A673 (cell line): ENCODE measurements around the gene SLC2A13. TPM values are rescaled to one million over a fixed set of nuclear protein-coding genes. Genes with fewer than 3 reads are reported as not detected.

ENCODE experiments used
- BruUV-seq: library from RNA; stranded (reverse); fragments of 400-500 nt; replicated peaks from 2 replicates; lab custom pipeline; 2021; lab: Mats Ljungman, UMichigan
- CTCF ChIA-PET: fragments of 300-600 bp; sonication (Branson Sonifier 250); formaldehyde crosslinking; loops from one replicate; lab custom pipeline; 2022; ENCODE audit warnings: antibody characterized with exemption; lab: Charles Lee
- POLR2A ChIA-PET: fragments of 300-600 bp; sonication (Branson Sonifier 250); formaldehyde crosslinking; loops from one replicate; lab custom pipeline; 2022; ENCODE audit warnings: antibody characterized with exemption; ENCODE audit not compliant: low non-redundant PET; lab: Charles Lee
- DNase-seq: peaks from one replicate; pipeline ENCODE4 v3.0.0-alpha.2; 2015; ENCODE audit warnings: low spot score
- H3K27ac ChIP-seq: fragments of 200-600 bp; sonication (generic); 2 replicates; pipeline ENCODE4 v1.5.1; 2016; ENCODE audit warnings: mixed run types, low read depth, mild to moderate bottlenecking, mixed read lengths, antibody characterized with exemption, low read length; ENCODE audit not compliant: poor library complexity, severe bottlenecking
- H3K27me3 ChIP-seq: fragments of 200-600 bp; sonication (generic); replicated peaks from 2 replicates; pipeline ENCODE4 v1.6.1; 2017; ENCODE audit warnings: mixed run types, low read depth, mild to moderate bottlenecking, mixed read lengths, antibody characterized with exemption, low read length; ENCODE audit not compliant: insufficient read depth, poor library complexity
- H3K36me3 ChIP-seq: fragments of 200-600 bp; sonication (generic); 2 replicates; pipeline ENCODE4 v1.6.1; 2016; ENCODE audit warnings: mixed run types, mild to moderate bottlenecking, mixed read lengths, antibody characterized with exemption, low read length; ENCODE audit not compliant: insufficient read depth, poor library complexity, severe bottlenecking
- H3K4me1 ChIP-seq: fragments of 200-600 bp; sonication (generic); 2 replicates; pipeline ENCODE4 v1.6.1; 2017; ENCODE audit warnings: mixed run types, mild to moderate bottlenecking, mixed read lengths, antibody characterized with exemption, low read length; ENCODE audit not compliant: insufficient read depth, poor library complexity, severe bottlenecking
- H3K4me3 ChIP-seq: fragments of 200-600 bp; sonication (generic); 2 replicates; pipeline ENCODE4 v1.5.1; 2016; ENCODE audit warnings: low read depth, mixed run types, mild to moderate bottlenecking, mixed read lengths, low read length; ENCODE audit not compliant: poor library complexity, severe bottlenecking
- H3K9me3 ChIP-seq: fragments of 200-600 bp; sonication (generic); 2 replicates; pipeline ENCODE4 v1.6.1; 2016; ENCODE audit warnings: mixed run types, low read depth, mild to moderate bottlenecking, mixed read lengths, antibody characterized with exemption, low read length; ENCODE audit not compliant: poor library complexity, severe bottlenecking
- CTCF ChIP-seq: fragments of 300-800, 200-600 bp; sonication (generic); conservative IDR thresholded peaks from 2 replicates; pipeline ENCODE4 v1.5.1; 2017; ENCODE audit warnings: low read depth, mild to moderate bottlenecking, antibody characterized with exemption, low read length, moderate library complexity, mixed read lengths
- EZH2 ChIP-seq: fragments of 200-600 bp; sonication (generic); IDR thresholded peaks from 2 replicates; pipeline ENCODE4 v1.6.1; 2017; ENCODE audit warnings: borderline replicate concordance, low read depth, mild to moderate bottlenecking, mixed read lengths, antibody characterized with exemption, low read length; ENCODE audit not compliant: poor library complexity, severe bottlenecking
- intact Hi-C: fragments of 100-400 bp; cut with micrococcal nuclease; formaldehyde crosslinking; loops from one replicate; pipeline ENCODE4 v1.10.0; 2022; ENCODE audit not compliant: unreplicated experiment
- total RNA-seq: library from RNA; stranded (reverse); gene quantifications from 2 replicates; pipeline ENCODE4 v1.2.3, GENCODE V29; 2021

The SLC2A13 gene
- total RNA-seq, 1 experiment from 2014 or later: 9.1 TPM

DNA sequence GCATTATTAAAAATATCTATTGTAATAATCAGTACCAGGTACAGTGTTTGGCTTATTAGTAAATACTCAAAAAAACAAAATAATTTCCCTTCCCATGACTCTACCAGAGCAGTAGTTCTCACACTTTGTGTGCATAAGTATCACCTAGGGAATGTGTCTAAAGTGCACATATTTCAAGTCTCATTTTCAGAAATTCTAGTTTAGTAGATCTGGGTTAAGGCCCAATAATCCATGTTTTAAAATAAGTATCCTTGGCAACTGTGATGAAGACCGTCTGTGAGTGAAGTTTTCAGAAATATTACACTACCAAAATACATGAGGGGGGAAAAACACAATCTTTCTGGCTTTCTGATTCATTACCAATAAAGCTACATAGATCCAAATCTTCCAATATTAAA lies 237.6 kb downstream of the SLC2A13 start:
- TF ChIP-seq CTCF (no peak), EZH2 (no peak)
- Histone ChIP-seq H3K4me1 (no peaks in the 10 kb centered on the region), H3K36me3 (no peaks in the 10 kb centered on the region), H3K9me3 (no peaks in the 10 kb centered on the region), H3K4me3 (no peak overlapping the region), H3K27me3 (no peaks in the 10 kb centered on the region), H3K27ac (no peak overlapping the region)
- CTCF ChIA-PET: no interaction called here
- DNase-seq: no peak
- intact Hi-C loops: no loop called here
- no TSS peak for BruUV-seq
- POLR2A ChIA-PET: no interaction called here

DNA sequence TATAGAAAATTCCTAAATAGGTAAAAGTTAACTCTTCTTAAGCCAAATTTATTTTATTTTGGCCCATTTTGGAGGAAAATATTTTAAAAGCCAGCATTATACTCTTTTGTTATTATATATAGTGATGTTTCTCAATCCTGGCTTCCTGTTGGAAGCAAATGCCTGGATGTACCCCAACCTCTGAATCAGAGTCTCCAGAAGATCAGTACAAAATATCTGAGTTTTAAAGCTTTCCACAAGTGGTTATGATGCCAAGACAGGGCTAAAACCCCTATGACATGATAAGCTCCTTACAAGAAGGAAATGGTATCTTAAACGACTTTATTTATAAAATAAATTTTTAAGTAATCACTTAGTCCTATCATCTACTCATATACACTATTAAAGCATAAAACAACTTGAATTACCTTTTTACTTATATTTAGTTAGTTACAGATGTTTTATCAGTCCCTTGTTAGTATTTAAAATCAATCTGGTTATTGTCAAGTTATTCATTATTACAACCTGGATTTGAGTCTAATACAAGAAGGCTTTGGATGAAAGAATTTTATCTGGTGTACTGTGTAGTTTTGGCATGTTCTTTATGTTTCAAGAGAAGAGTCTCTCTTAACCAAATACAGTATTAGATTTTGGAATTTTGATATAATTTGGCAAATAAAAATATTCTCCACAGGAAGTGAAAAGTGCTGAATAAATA lies 238.1 kb downstream of the SLC2A13 start:
- no peak for DNase-seq
- intact Hi-C loops: no loop called here
- BruUV-seq: no TSS peak
- H3K27ac ChIP-seq: no peak overlapping the region
- no peaks in the 10 kb centered on the region for H3K9me3 ChIP-seq
- POLR2A ChIA-PET: no interaction called here
- no peaks in the 10 kb centered on the region for H3K36me3 ChIP-seq
- CTCF ChIA-PET: no interaction called here
- H3K4me1 ChIP-seq: no peaks in the 10 kb centered on the region
- H3K4me3 ChIP-seq: no peak overlapping the region
- no peaks in the 10 kb centered on the region for H3K27me3 ChIP-seq
- TF ChIP-seq CTCF (no peak), EZH2 (no peak)

DNA sequence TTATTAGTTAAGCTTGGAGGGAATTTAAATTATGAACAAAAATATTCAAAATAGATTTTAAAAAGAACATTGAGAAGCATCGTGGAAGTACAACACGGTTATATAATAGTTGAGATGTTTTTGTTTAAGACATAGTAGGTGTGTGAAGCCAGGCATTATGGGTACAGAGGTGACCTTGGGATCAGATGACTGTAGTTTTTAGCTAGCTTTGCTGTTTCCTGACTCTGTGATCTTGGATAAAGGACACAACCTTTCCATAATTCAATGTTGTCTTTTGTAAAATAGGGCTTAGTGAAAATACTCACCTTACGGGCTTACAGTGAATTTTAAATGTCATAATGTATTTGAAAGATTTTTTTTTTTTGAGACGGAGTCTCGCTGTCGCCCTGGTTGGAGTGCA lies 239.7 kb downstream of the SLC2A13 start:
- H3K36me3 ChIP-seq: no peaks in the 10 kb centered on the region
- no peak overlapping the region for H3K27ac ChIP-seq
- BruUV-seq: no TSS peak
- no peaks in the 10 kb centered on the region for H3K9me3 ChIP-seq
- ChIA-PET CTCF (no interaction called here), POLR2A (no interaction called here)
- intact Hi-C loops: no loop called here
- H3K4me1 ChIP-seq: no peaks in the 10 kb centered on the region
- TF ChIP-seq EZH2: no peak
- no peak for TF ChIP-seq CTCF
- DNase-seq: no peak
- no peak overlapping the region for H3K4me3 ChIP-seq
- no peaks in the 10 kb centered on the region for H3K27me3 ChIP-seq
